Fibroblast of lung (primary cell): ENCODE measurements around the gene KIZ. TPM values are rescaled to one million over a fixed set of nuclear protein-coding genes. Genes with fewer than 3 reads are reported as not detected.

Experiments
- DNase-seq, 2 donors: peaks; one replicate each; pipeline versions ENCODE4 v3.0.0 to v3.0.0-alpha.2; 2010; ENCODE audit warnings: low read depth in 2 of 2
- H2AFZ ChIP-seq: 2 replicates; pipeline ENCODE4 v1.5.1; 2012; ENCODE audit warnings: low read length, control low read depth, inconsistent platforms
- H3K27ac ChIP-seq: 2 replicates; pipeline ENCODE4 v1.5.1; 2011; ENCODE audit warnings: low read length, control low read depth; ENCODE audit not compliant: insufficient read depth
- H3K27me3 ChIP-seq: 2 replicates; pipeline ENCODE4 v1.5.1; 2011; ENCODE audit warnings: mild to moderate bottlenecking, low read length; ENCODE audit not compliant: control insufficient read depth, insufficient read depth
- H3K36me3 ChIP-seq: 2 replicates; pipeline ENCODE4 v1.5.1; 2011; ENCODE audit warnings: low read length; ENCODE audit not compliant: control insufficient read depth, insufficient read depth
- H3K4me1 ChIP-seq: 2 replicates; pipeline ENCODE4 v1.5.1; 2011; ENCODE audit warnings: low read length; ENCODE audit not compliant: control insufficient read depth, insufficient read depth; ENCODE audit errors: extremely low read depth
- H3K4me2 ChIP-seq: 2 replicates; pipeline ENCODE4 v1.5.1; 2011; ENCODE audit warnings: low read length, control low read depth; ENCODE audit not compliant: insufficient read depth; ENCODE audit errors: extremely low read depth
- H3K4me3 ChIP-seq, 4 experiments: fragments of 200-600 bp in 1 of 4; sonication (generic) in 1 of 4; replicated peaks in 1 of 4; 2 replicates each; pipeline ENCODE4 v1.5.1; 2011 to 2016; ENCODE audit warnings: low read length in 4 of 4, low read depth in 3 of 4, mild to moderate bottlenecking in 3 of 4, control low read depth in 2 of 4, inconsistent platforms in 1 of 4, mixed read lengths in 1 of 4; ENCODE audit not compliant: insufficient read depth in 1 of 4; ENCODE audit errors: control extremely low read depth in 1 of 4
- H3K79me2 ChIP-seq: 2 replicates; pipeline ENCODE4 v1.5.1; 2012; ENCODE audit warnings: mild to moderate bottlenecking, low read length, inconsistent platforms; ENCODE audit not compliant: control insufficient read depth, insufficient read depth
- H3K9ac ChIP-seq: 2 replicates; pipeline ENCODE4 v1.5.1; 2011; ENCODE audit warnings: mild to moderate bottlenecking, low read length, control low read depth; ENCODE audit not compliant: insufficient read depth
- H3K9me3 ChIP-seq: 2 replicates; pipeline ENCODE4 v1.5.1; 2012; ENCODE audit warnings: low read depth, low read length; ENCODE audit not compliant: control insufficient read depth, insufficient read depth
- H4K20me1 ChIP-seq: 2 replicates; pipeline ENCODE4 v1.5.1; 2011; ENCODE audit warnings: low read length; ENCODE audit not compliant: control insufficient read depth, insufficient read depth; ENCODE audit errors: extremely low read depth
- EZH2 ChIP-seq: IDR thresholded peaks from 2 replicates; pipeline ENCODE4 v1.5.1; 2012; ENCODE audit warnings: low read length, control low read depth, mild to moderate bottlenecking; ENCODE audit errors: missing control alignments
- polyA plus RNA-seq, 2 donors: library from polyadenylated mRNA; depleted of rRNA in 1 of 2; stranded (reverse) in 1 of 2; unstranded in 1 of 2; fragments of >200 nt; gene quantifications; 2 replicates each; pipeline ENCODE4 v1.2.1, GENCODE V29; 2011 to 2012; ENCODE audit warnings: missing spikeins in 1 of 2
- total RNA-seq: library from RNA; depleted of rRNA; stranded (reverse); fragments of >200 nt; gene quantifications from 2 replicates; pipeline ENCODE4 v1.2.1, GENCODE V29; 2014
- TF ChIP-seq, protein P1 (sequence below), 2 donors: IDR thresholded peaks in 1 of 2; conservative IDR thresholded peaks in 1 of 2; 1 replicate in 1 of 2; 2 replicates in 1 of 2; pipeline ENCODE4 v1.5.1; 2011 to 2012; ENCODE audit warnings: low read length in 2 of 2, control low read depth in 1 of 2, inconsistent platforms in 1 of 2, low read depth in 1 of 2, mild to moderate bottlenecking in 1 of 2

The KIZ gene
- total and polyA plus RNA-seq, 2 donors (not counting 1 experiment from before 2014, with no cell fraction given) = 11.5 to 23.5 TPM

- no peaks in the 10 kb centered on the region for H3K36me3 ChIP-seq
- no peaks in the 10 kb centered on the region for H3K9me3 ChIP-seq
- H3K79me2 ChIP-seq = no peaks in the 10 kb centered on the region
- no peaks in the 10 kb centered on the region for H4K20me1 ChIP-seq
- no peak overlapping the region for H3K9ac ChIP-seq
- DNase-seq = no peak
- no peaks in the 10 kb centered on the region for H3K27me3 ChIP-seq
- TF ChIP-seq, protein P1, sequence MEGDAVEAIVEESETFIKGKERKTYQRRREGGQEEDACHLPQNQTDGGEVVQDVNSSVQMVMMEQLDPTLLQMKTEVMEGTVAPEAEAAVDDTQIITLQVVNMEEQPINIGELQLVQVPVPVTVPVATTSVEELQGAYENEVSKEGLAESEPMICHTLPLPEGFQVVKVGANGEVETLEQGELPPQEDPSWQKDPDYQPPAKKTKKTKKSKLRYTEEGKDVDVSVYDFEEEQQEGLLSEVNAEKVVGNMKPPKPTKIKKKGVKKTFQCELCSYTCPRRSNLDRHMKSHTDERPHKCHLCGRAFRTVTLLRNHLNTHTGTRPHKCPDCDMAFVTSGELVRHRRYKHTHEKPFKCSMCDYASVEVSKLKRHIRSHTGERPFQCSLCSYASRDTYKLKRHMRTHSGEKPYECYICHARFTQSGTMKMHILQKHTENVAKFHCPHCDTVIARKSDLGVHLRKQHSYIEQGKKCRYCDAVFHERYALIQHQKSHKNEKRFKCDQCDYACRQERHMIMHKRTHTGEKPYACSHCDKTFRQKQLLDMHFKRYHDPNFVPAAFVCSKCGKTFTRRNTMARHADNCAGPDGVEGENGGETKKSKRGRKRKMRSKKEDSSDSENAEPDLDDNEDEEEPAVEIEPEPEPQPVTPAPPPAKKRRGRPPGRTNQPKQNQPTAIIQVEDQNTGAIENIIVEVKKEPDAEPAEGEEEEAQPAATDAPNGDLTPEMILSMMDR (conservative IDR thresholded peaks at IDR 0.05 in 1 of 2, IDR thresholded peaks at IDR 0.05 in 1 of 2; ENCODE audit: low read depth in 1 of 2, low read length in 2 of 2) = no peak
- no peak for TF ChIP-seq EZH2
- H3K4me3 ChIP-seq = no peak overlapping the region
- no peaks in the 10 kb centered on the region for H3K4me1 ChIP-seq
- no peak overlapping the region for H2AFZ ChIP-seq
- H3K27ac ChIP-seq = no peak overlapping the region
- H3K4me2 ChIP-seq = no peak overlapping the region
These were observed 146.8 kb downstream of the KIZ start for GRCh38 chr20:21272679-21273078.

DNA sequence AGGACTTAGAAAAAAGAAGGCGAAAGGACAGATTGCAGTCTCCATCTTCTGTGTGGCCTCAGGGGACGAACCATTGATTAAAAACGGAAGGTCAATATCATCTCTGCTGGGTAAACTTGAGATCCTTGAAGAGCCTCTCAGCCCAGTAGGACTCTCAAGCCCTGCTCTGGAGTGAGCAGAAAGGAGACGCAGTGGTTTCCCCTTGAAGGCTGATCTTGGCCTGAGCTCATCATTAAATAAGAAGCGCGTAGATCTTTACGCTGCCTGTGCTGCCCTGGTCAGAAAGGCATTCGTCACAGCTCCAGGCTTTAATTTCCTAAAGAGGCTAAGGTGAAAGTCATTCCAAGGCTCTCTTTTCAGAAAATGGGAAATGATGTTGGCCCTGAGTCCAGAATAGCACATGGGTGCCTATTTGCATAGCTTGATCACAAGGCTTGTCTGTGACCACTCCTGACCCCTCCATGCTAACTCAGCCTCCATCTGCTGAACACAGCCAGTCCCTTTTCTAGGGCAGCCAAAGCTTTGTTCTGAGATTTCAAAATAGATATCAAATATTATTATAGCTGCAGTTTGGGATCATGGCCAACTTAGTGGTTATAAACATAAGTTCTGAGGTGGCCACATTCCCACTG lies 148.0 kb downstream of the KIZ start:
- TF ChIP-seq, protein P1 (conservative IDR thresholded peaks at IDR 0.05 in 1 of 2, IDR thresholded peaks at IDR 0.05 in 1 of 2; ENCODE audit: low read depth in 1 of 2, low read length in 2 of 2) = no peak
- TF ChIP-seq EZH2 = no peak
- Histone ChIP-seq H2AFZ (no peak overlapping the region), H3K9me3 (no peaks in the 10 kb centered on the region), H3K36me3 (no peaks in the 10 kb centered on the region), H3K4me3 (no peak overlapping the region), H3K9ac (no peak overlapping the region), H3K4me2 (no peak overlapping the region), H3K79me2 (no peaks in the 10 kb centered on the region), H3K4me1 (no peaks in the 10 kb centered on the region), H4K20me1 (no peaks in the 10 kb centered on the region), H3K27me3 (no peaks in the 10 kb centered on the region), H3K27ac (no peak overlapping the region)
- no peak for DNase-seq

DNA sequence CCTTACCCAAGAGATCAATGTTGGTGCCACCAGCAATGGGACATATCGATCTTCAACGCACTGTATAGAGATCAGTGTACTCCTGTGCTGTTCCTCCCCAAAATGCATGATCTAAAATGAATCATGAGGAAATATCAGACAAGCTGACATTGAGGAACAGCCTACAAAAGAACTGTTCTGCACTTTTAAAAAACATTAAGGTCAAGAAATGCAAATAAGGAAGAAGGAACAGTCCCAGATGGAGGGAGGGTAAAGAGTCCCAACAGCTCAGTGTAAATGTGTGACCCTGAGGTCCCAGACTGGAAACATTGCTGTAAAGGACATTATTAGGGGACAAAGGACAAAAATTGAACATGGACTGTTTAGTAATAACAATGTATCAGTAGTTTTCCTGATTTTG lies 152.9 kb downstream of the KIZ start:
- no peaks in the 10 kb centered on the region for H3K4me1 ChIP-seq
- H2AFZ ChIP-seq = no peak overlapping the region
- no peaks in the 10 kb centered on the region for H3K36me3 ChIP-seq
- H3K4me3 ChIP-seq = no peak overlapping the region
- no peaks in the 10 kb centered on the region for H3K79me2 ChIP-seq
- H3K9me3 ChIP-seq = no peaks in the 10 kb centered on the region
- no peak overlapping the region for H3K27ac ChIP-seq
- no peak overlapping the region for H3K4me2 ChIP-seq
- no peaks in the 10 kb centered on the region for H4K20me1 ChIP-seq
- no peak for DNase-seq
- peaks cover 6% of the 10 kb centered on the region for H3K27me3 ChIP-seq
- H3K9ac ChIP-seq = no peak overlapping the region
- TF ChIP-seq EZH2 = no peak
- TF ChIP-seq, protein P1 (conservative IDR thresholded peaks at IDR 0.05 in 1 of 2, IDR thresholded peaks at IDR 0.05 in 1 of 2; ENCODE audit: low read depth in 1 of 2, low read length in 2 of 2) = no peak
